MCF 10A (cell line): ENCODE data around the gene TMEM52B. TPM values are rescaled to one million over a fixed set of nuclear protein-coding genes. Genes with fewer than 3 reads are reported as not detected.

Experiments used
- BruUV-seq: library from RNA; stranded (reverse); fragments of 400-500 nt; replicated peaks from 2 replicates; lab custom pipeline; 2021; lab: Mats Ljungman, UMichigan
- CTCF ChIA-PET: fragments of 300-600 bp; sonication (Branson Sonifier 250); formaldehyde crosslinking; extraction: SDS; loops from one replicate; lab custom pipeline; 2021; ENCODE audit warnings: antibody characterized with exemption, inconsistent platforms; lab: Yijun Ruan, JAX
- POLR2A ChIA-PET: fragments of 300-600, 350-650 bp; sonication (Branson Sonifier 250); formaldehyde crosslinking; extraction: SDS; loops from one replicate; lab custom pipeline; 2020; ENCODE audit warnings: antibody characterized with exemption, inconsistent platforms; lab: Yijun Ruan, JAX
- DNase-seq: peaks from one replicate; pipeline ENCODE4 v3.0.0-alpha.2; 2018; ENCODE audit not compliant: unreplicated experiment
- H3K27ac Mint-ChIP-seq: one replicate; pipeline ENCODE4 v1.8.0; 2022; ENCODE audit warnings: mild to moderate bottlenecking, low read depth, mixed read lengths; ENCODE audit not compliant: unreplicated experiment
- H3K27me3 Mint-ChIP-seq: one replicate; pipeline ENCODE4 v1.8.0; 2022; ENCODE audit warnings: mixed read lengths; ENCODE audit not compliant: insufficient read depth, unreplicated experiment
- H3K36me3 Mint-ChIP-seq: one replicate; pipeline ENCODE4 v1.8.0; 2022; ENCODE audit warnings: mild to moderate bottlenecking, moderate library complexity, mixed read lengths; ENCODE audit not compliant: insufficient read depth, unreplicated experiment
- H3K4me1 Mint-ChIP-seq: one replicate; pipeline ENCODE4 v1.8.0; 2022; ENCODE audit warnings: mixed read lengths; ENCODE audit not compliant: insufficient read depth, unreplicated experiment
- H3K4me3 Mint-ChIP-seq: one replicate; pipeline ENCODE4 v1.8.0; 2022; ENCODE audit warnings: mild to moderate bottlenecking, moderate library complexity, mixed read lengths; ENCODE audit not compliant: unreplicated experiment
- H3K9me3 Mint-ChIP-seq: one replicate; pipeline ENCODE4 v1.8.0; 2022; ENCODE audit warnings: mixed read lengths; ENCODE audit not compliant: unreplicated experiment
- intact Hi-C: fragments of 100-400 bp; cut with micrococcal nuclease; formaldehyde crosslinking; loops from 2 replicates; pipeline ENCODE4 v1.14.1; 2022
- total RNA-seq: library from RNA; stranded (reverse); gene quantifications from 2 replicates; pipeline ENCODE4 v1.2.3, GENCODE V29; 2022
- TF ChIP-seq, protein P1 (sequence below): fragments of 200-600 bp; IDR thresholded peaks from one replicate; pipeline ENCODE4 v1.8.0; 2022; ENCODE audit warnings: antibody characterized with exemption, mild to moderate bottlenecking; ENCODE audit not compliant: unreplicated experiment

Gene TMEM52B
- total RNA-seq, 1 experiment from 2014 or later, result not detected

DNA sequence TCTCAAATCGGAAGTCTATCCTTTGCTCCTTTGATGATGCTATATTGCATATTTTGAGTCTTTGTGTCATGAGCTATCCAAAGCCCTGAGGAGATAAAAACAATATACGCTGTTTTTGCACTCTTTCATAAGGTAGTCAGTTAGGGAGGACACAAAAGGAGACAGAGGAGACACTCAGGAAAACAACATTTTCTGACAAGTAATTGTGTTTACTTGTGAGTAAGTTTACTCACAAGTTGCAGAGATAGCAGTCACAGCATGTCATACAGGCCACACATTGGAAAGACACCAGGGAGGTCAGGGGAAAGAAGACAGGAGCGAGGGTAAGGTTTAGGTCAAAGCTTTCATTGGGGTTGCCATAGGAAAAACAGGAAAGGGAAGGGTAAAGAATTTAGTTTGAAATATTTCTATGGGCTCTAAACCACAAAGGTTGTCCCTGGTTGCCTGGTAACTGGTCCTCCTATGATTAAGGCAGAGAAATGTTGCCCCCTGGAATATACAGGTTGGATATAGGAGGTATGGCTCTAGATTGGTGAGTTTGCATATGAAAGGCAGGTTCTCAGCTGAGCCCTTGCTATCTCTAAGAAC is 26.5 kb downstream of the TMEM52B start:
- no peaks in the 10 kb centered on the region for H3K27me3 Mint-ChIP-seq
- H3K27ac Mint-ChIP-seq, result peak overlapping the region; percentile 2
- peaks cover 6% of the 10 kb centered on the region for H3K36me3 Mint-ChIP-seq
- ChIA-PET CTCF (interaction anchor here (0.6 kb wide), 2 partner anchors 24 to 301 kb away, joined by 3 to 5 read pairs; no protein-coding TSS in a partner anchor), POLR2A (interaction anchor here (0.6 to 1.7 kb wide), 2 partner anchors 9 to 12 kb away, joined by 3 to 8 read pairs; no protein-coding TSS in a partner anchor)
- H3K4me3 Mint-ChIP-seq, result no peak overlapping the region
- peaks cover 9% of the 10 kb centered on the region for H3K4me1 Mint-ChIP-seq
- no peaks in the 10 kb centered on the region for H3K9me3 Mint-ChIP-seq
- TF ChIP-seq, protein P1, sequence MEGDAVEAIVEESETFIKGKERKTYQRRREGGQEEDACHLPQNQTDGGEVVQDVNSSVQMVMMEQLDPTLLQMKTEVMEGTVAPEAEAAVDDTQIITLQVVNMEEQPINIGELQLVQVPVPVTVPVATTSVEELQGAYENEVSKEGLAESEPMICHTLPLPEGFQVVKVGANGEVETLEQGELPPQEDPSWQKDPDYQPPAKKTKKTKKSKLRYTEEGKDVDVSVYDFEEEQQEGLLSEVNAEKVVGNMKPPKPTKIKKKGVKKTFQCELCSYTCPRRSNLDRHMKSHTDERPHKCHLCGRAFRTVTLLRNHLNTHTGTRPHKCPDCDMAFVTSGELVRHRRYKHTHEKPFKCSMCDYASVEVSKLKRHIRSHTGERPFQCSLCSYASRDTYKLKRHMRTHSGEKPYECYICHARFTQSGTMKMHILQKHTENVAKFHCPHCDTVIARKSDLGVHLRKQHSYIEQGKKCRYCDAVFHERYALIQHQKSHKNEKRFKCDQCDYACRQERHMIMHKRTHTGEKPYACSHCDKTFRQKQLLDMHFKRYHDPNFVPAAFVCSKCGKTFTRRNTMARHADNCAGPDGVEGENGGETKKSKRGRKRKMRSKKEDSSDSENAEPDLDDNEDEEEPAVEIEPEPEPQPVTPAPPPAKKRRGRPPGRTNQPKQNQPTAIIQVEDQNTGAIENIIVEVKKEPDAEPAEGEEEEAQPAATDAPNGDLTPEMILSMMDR, result no peak
- no peak for DNase-seq
- no TSS peak for BruUV-seq
- intact Hi-C loops, result no loop called here

DNA sequence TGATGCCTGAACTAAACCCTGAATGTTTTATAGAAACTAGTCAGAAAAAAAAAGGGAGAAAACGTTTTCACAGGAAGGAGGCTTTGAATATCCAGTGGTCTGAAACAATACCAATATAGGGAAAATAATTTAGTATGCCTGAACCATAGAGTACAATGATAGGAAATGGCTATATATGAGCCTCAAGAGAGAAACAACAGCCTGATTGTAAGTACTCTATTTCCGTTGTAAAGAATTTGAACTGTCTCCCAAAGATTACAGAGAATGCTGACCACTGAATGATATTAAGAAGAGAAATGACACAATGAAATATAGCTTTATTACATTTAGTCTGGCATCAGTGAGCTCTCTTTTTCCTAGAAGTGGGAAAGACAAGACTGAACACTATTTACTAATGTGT is 28.3 kb downstream of the TMEM52B start:
- Mint-ChIP-seq H3K27me3 (no peaks in the 10 kb centered on the region), H3K4me1 (peaks cover 14% of the 10 kb centered on the region), H3K36me3 (peaks cover 4% of the 10 kb centered on the region), H3K4me3 (no peak overlapping the region), H3K9me3 (no peaks in the 10 kb centered on the region), H3K27ac (no peak overlapping the region)
- CTCF ChIA-PET, result interaction anchor here (1.0 kb wide), 1 partner anchor 17 kb away, joined by 3 read pairs; no protein-coding TSS in a partner anchor
- no peak for DNase-seq
- intact Hi-C loops, result no loop called here
- BruUV-seq, result no TSS peak
- POLR2A ChIA-PET, result interaction anchor here (1.1 kb wide), 1 partner anchor 47 kb away, joined by 4 read pairs; no protein-coding TSS in a partner anchor
- TF ChIP-seq, protein P1, result no peak

DNA sequence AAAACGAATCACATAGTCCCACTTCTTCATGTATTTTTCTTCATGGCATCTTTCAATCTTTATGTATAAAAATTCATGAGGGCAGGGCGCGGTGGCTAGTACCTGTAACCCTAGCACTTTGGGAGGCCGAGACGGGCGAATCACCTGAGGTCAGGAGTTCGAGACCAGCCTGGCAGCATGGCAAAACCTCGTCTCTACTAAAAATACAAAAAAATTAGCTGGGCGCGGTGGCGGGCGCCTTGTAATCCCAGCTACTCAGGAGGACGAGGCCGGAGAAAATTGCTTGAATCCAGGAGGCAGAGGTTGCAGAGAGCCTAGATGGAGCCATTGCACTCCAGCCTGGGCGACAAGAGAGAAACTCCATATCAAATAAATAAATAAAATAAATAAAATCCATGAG is 31.4 kb downstream of the TMEM52B start:
- intact Hi-C loops, result loop anchor here (5.0 to 10.0 kb wide), 3 partner anchors 185 to 507 kb away; partner anchors contain the start of gene CLEC2B
- peaks cover 7% of the 10 kb centered on the region for H3K36me3 Mint-ChIP-seq
- H3K27me3 Mint-ChIP-seq, result no peaks in the 10 kb centered on the region
- H3K9me3 Mint-ChIP-seq, result no peaks in the 10 kb centered on the region
- H3K27ac Mint-ChIP-seq, result no peak overlapping the region
- BruUV-seq, result no TSS peak
- TF ChIP-seq, protein P1, result no peak
- peaks cover 18% of the 10 kb centered on the region for H3K4me1 Mint-ChIP-seq
- no peak for DNase-seq
- ChIA-PET CTCF (interaction anchor here (0.9 to 1.9 kb wide), 4 partner anchors 14 to 57 kb away, joined by 3 to 9 read pairs (median 5); no protein-coding TSS in a partner anchor), POLR2A (interaction anchor here (1.2 to 5.0 kb wide), 2 partner anchors 14 to 183 kb away, joined by 3 to 20 read pairs; no protein-coding TSS in a partner anchor)
- no peak overlapping the region for H3K4me3 Mint-ChIP-seq
